ENCODE data around the gene CGGBP1.

The CGGBP1 gene

DNA sequence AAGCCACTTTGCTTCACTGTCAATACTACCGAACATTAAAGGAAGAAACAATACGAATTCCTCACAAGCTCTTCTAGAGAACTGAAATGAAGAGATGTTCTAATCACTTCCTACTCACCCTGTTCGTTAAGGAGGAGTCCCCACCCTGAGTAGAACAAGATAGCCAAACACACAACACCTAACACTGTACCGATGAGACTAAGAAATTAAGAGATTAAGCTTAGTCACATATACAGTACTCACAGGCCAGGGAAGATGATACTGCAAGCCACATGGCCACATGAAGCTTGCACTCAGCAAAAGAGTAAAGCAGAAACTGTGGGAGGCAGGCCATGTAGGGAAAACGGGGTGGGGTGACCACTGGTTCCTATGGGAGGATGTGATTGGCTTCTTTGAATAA is 48.0 kb downstream of the CGGBP1 start:
- TF ChIP-seq, protein P1, sequence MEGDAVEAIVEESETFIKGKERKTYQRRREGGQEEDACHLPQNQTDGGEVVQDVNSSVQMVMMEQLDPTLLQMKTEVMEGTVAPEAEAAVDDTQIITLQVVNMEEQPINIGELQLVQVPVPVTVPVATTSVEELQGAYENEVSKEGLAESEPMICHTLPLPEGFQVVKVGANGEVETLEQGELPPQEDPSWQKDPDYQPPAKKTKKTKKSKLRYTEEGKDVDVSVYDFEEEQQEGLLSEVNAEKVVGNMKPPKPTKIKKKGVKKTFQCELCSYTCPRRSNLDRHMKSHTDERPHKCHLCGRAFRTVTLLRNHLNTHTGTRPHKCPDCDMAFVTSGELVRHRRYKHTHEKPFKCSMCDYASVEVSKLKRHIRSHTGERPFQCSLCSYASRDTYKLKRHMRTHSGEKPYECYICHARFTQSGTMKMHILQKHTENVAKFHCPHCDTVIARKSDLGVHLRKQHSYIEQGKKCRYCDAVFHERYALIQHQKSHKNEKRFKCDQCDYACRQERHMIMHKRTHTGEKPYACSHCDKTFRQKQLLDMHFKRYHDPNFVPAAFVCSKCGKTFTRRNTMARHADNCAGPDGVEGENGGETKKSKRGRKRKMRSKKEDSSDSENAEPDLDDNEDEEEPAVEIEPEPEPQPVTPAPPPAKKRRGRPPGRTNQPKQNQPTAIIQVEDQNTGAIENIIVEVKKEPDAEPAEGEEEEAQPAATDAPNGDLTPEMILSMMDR (IDR thresholded peaks at IDR 0.05; ENCODE audit: insufficient read depth, low read depth, low read length, missing control alignments) = no peak
- DNase-seq (ENCODE audit: low read depth) = no peak
- H3K4me3 ChIP-seq (ENCODE audit: low read depth, low read length) = no peak overlapping the region

DNA sequence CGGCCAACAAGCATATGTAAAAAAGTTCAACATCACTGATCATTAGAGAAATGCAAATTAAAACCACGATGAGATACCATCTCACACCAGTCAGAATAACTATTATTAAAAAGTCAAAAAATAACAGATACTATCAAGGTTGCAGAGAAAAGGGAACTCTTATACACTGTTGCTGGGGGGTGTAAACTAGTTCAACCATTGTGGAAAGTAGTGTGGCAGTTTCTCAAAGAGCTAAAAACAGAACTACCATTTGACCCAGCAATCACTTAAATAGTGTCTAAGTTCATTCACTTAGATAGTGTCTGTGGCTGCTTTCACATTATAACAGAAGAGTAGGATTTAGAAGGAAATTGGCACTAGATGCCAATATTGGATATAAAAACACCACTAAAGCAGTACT is 49.7 kb downstream of the CGGBP1 start:
- TF ChIP-seq, protein P1 (IDR thresholded peaks at IDR 0.05; ENCODE audit: insufficient read depth, low read depth, low read length, missing control alignments) = no peak
- H3K4me3 ChIP-seq (ENCODE audit: low read depth, low read length) = no peak overlapping the region
- no peak for DNase-seq (ENCODE audit: low read depth)

DNA sequence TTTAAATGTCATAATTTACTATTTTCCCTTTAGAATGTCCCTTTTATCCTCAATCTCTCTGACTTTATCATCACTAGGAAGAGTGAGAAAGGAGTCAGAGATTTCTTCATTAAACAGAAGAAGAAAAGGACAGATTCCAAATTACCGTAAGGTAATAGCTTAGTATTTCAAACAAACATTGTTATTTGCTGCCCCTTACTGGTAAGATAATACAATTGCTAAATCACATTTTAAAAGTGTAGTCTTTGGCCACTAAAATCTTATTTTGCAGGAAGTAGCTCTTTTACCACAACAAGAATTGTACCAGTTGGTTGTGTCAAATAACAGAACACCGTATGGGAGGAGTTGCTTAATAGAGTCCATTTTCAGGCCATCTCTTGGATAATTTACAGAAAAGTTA is 53.7 kb downstream of the CGGBP1 start:
- no peak overlapping the region for H3K4me3 ChIP-seq (ENCODE audit: low read depth, low read length)
- TF ChIP-seq, protein P1 (IDR thresholded peaks at IDR 0.05; ENCODE audit: insufficient read depth, low read depth, low read length, missing control alignments) = peak; percentile 16
- peak; percentile 29 for DNase-seq (ENCODE audit: low read depth)

DNA sequence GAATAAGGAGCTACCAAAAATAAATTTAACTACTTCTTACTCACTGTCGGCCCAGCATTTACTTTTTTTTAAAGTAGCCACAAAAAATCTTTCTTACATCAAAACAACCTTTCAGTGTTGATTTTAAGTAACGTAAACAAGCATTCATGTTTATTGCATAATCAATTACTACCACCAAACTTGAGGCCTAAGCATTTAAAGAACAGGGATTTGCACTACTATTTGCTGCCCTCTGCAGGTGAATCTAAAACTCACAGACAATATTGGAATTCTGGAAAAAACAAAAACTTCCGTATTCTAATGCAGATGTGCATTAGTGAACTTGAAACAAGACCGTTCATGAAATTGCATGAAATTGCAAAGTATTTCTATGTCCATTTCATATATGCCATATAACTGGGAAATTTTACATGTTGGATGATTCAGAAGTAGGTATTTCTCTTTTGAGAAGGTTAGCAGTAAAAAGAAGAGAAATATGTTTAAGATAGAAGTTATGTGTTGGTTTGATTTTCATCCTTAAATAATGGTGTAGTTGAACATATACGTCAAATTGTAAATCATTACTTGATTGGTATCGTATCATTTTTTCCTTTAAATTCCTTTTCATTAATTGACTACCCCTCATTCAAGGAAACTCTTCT is 55.6 kb downstream of the CGGBP1 start:
- DNase-seq (ENCODE audit: low read depth) = peak; percentile 58
- TF ChIP-seq, protein P1 (IDR thresholded peaks at IDR 0.05; ENCODE audit: insufficient read depth, low read depth, low read length, missing control alignments) = peak; percentile 53
- H3K4me3 ChIP-seq (ENCODE audit: low read depth, low read length) = no peak overlapping the region

DNA sequence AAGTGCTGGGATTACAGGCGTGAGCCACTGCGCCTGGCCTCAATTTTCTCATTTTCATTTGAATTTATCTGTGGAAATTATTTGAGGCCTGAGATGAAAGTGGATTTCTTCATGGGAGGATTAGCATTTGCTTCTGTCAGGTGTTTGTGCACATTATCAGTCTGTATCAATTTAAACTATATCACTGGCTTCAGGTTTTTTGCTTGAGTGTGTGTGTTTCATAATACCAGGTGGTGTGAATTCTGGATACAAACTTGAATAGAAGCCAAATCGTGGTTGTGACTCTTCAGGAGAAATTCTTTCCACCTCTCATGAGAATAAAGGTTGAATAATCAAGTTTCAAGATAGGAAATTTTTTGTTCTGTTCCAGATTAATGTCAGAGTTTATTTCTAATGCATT is 56.4 kb downstream of the CGGBP1 start:
- no peak overlapping the region for H3K4me3 ChIP-seq (ENCODE audit: low read depth, low read length)
- DNase-seq (ENCODE audit: low read depth) = no peak
- TF ChIP-seq, protein P1 (IDR thresholded peaks at IDR 0.05; ENCODE audit: insufficient read depth, low read depth, low read length, missing control alignments) = no peak

All from GM12865 (cell line).